Testis (tissue), 2 donors: ENCODE results near the gene LYSMD1.

ENCODE experiments used
- CTCF ChIP-seq, 3 experiments: fragments of 450-650 bp in 2 of 3; fragments of 200-600 bp in 1 of 3; sonication (generic) in 1 of 3; IDR thresholded peaks; one replicate each; pipeline ENCODE4 v1.5.1; 2016 to 2019; ENCODE audit warnings: antibody characterized with exemption in 3 of 3, mild to moderate bottlenecking in 2 of 3, moderate library complexity in 1 of 3
- POLR2A ChIP-seq: fragments of 450-650 bp; IDR thresholded peaks from one replicate; pipeline ENCODE4 v1.6.1; 2017; ENCODE audit warnings: antibody characterized with exemption, mild to moderate bottlenecking, moderate library complexity

- TF ChIP-seq CTCF (IDR thresholded peaks at IDR 0.05) (no peak), POLR2A (no peak)
These were observed 393 bp downstream of the LYSMD1 start for GRCh38 chr1:151165281-151165737.
